GM19351 (cell line): ENCODE results near the gene SEMA3E.
"Not testable (repeated sequence)": the region's sequence is repeated elsewhere in the genome, so short reads cannot be mapped to it uniquely, and the experiment has no call there.

ENCODE experiments used
- ATAC-seq: cut with Tn5 transposase; IDR thresholded peaks from one replicate; pipeline ENCODE4 v1.9.1; 2021; ENCODE audit warnings: mild to moderate bottlenecking, moderate library complexity; ENCODE audit not compliant: unreplicated experiment

The SEMA3E gene

DNA sequence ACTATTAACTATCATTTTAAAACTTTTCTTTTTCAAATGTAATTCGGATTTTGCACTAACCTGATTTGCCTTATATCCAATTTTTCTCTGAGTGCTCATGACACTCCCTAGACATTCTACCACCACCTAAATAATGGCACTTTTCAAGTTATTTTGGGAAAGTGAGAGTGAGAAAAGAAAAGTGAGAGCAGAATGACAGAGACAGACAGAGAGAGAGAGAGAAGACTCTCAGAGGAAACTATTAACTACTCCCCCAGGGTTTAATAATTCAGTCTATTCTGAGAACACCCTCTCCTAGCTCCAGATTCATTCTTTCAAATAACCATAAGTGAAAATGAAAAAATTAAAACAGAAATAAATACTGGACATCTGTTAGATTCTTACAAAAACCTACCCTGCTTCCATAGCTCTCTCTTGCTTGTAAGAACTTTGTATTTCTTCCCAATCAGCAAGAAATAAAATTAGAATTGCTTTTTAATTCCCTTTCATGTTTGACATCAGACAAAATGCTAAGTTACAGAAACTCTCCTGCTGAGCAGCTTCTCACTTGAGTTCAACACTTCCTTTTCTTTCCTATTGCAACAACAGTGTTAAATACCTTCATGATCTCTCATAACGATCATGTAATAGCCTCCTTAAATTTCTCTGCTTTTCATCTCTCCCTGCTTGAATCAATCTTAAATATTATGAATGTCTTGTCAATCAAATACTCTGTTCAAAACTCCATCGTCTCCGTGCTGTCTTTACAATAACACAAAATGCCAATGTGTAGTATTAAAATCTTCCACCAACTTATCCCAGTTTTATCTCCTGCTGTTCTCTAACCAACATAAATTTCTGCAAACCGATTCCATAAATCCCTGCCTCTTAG is 191.7 kb downstream of the SEMA3E start:
- ATAC-seq, result no peak

DNA sequence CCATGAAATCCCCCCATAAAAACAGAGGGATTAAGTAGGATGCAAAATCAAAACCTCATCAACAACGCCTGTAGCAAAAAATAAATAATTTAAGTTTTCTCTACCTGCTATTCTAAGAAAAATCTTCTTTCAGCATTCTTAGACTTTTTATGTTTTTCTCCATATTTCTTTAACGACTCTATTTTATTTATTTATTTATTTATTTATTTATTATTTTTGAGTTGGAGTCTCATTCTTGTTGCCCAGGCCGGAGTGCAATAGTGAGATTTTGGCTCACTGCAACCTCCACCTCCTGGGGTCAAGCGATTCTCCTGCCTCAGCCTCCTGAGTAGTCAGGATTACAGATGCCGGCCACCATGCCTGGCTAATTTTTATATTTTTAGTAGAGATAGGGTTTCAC is 192.5 kb downstream of the SEMA3E start:
- no peak for ATAC-seq

DNA sequence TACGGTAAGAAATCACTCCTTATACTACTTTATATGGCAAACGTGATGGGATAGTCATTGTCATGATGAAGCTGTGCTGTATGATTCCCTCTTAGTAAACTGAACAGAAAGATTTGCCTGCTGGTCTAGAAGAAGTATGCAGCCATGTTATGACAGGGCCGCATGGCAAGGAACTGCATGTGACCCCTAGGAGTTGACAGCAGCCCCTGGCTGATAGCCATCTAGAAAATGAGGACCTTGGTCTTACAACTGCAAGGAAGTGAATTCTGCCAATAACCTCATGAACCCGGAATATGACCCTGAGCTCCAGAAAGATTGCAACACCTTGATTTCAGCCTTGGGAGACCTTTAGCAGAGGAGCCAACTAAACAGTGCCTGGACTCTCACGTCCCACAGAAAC is 193.3 kb downstream of the SEMA3E start:
- no peak for ATAC-seq

DNA sequence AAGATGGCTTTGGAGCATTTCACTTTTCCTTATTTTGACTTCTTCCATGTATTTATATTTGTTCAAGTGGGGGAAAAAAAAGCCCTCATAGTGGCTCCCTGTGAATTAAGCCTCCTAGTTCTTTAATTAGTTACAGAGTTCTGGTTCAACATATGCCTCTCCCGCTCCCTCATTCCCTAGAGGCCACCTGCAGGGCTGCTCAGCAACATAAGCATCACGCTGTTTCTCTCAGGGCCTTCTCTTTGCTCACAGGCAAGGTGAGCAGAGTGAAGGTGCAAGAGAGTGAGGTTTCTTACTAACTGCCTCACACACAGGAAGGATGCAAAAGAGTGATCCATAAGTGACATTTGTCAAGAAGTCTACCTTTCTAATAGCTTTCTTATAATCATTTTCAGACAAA is 196.7 kb downstream of the SEMA3E start:
- ATAC-seq, result no peak

DNA sequence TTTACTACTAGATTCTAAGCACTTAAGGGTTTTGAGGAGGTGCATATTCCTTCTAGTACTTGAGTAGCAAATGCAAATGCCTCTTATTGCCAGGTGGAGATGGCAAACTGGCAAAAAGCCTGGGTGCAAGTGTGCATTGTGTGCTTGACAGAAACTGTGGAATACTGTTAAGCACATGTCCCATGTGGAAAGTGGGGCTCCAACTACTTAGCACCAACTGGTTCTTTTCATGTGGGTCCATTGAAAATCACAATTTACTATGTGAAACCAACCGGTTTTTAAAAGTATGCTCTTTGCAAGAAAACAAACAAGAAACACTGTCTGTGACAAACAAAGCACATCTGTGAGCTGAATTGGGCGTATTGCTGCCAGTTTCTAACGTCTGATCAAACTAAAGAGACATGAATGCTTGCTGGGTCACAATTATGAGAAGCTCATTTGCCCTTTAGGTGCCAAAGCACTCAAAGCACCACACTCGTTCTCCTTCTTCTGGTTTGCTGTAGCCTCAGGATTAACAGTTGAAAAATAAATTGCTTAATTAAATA is 197.4 kb downstream of the SEMA3E start:
- no peak for ATAC-seq

DNA sequence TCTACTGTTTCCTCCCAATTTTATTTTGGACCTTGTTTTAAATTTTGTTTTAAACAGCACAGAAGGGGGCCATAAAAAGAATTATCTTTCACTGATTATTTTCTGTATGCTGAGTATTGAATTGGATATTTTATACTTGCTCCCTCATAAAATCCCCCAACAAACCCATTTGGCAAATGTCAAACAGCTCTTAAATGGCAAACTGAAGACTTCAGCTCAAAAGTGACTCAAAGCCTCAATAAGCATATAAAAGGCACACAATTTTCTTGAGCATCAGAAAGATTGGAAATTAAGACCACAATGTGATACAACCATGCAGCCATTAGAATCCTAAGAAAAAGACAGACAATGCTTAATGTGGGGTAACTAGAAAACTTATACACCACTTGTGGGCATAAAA is 199.2 kb downstream of the SEMA3E start:
- no peak for ATAC-seq

DNA sequence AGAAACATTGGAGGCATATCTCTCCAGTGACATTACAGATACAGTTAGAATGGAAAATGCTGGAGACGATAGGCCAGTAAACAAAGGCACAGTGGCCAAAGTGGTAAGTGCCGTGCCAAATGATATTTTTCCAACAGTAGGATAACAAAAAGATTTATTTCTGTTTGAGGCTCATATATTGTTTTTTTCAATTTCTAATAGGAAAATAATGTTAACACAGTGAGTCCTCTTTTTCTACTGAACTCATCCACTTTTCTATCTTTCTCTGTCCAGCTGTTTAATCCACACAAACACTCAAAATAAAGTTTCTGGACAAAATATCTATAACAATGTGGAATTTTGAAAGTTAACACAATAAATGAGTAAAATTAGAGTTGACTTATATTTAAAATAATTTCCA is 201.3 kb downstream of the SEMA3E start:
- no peak for ATAC-seq

DNA sequence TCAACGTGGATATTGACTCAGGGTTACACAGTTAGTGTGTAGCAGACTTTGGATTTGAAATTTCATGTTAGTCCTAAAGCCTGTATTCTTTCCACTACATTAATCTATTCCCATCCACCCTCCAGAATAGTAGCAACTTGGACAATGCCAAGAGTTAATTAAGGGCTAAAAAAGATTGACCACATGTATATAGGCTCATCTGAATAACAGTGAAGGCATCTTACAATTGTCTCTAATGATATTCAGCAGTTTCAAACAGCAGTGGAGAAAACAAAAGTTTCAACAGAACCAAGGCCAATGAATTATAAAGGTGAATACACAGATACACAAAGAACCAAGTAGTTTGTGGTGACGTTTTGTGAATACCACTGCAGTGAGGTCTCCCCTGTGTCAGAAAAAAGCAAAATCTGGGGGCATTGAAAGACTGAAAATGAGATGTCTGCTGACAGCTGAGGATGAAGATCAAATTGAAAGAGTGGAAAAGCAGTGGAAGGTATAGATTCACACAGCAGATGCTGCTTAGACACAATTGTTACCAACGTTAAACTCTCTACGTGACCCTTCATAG is 202.8 kb downstream of the SEMA3E start:
- ATAC-seq, result no peak

DNA sequence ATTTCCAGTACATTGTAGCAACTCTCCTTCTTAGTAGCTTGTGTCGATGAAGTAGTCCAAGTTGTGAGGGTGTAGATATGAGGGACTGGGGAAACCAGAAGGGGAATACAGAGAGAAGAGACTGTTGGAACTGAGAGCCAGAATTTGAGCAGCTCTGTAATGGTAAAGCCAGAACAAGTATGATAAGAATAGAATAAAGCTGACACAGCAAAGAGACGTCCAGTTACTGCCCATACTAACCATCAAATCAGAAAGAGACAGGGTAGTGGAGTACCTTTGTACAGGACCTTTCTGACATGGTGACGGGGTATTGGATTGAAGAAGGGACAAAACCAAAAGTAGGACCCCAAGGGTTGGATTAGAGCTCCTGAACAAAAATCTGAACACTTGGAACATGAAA is 206.0 kb downstream of the SEMA3E start:
- no peak for ATAC-seq

DNA sequence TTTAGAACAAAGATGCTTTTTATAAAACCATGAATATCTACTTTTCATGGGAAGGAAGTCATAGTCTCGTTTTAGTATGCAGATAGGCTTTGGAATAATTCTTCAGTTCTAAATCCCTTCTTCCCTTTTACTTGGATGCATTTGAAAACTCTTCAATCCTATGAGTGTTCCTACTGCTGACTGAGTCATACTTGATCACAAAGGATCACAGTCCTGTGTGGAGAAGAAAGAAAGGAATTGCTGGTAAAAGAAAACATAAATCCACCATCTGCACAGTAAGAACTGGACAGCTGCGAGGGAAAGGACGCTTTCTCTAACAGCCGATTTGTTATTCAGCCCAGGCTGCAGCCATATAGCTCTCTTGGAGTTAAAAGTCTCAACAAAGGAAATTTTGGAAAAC is 209.9 kb downstream of the SEMA3E start:
- ATAC-seq, result no peak

DNA sequence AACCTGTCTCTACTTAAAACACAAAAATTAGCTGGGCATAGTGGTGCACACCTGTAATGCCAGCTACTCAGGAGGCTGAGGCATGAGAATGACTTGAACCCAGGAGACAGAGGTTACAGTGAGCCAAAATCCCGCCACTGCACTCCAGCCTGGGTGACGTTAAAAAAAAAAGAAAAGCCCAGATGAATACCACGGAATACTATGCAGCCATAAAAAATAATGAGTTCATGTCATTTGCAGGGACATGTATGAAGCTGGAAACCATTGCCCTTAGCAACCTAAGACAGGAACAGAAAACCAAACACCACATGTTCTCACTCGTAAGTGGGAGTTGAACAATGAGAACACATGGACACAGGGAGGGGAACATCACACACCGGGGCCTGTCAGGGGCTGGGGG is 218.7 kb downstream of the SEMA3E start:
- not testable (repeated sequence) for ATAC-seq

DNA sequence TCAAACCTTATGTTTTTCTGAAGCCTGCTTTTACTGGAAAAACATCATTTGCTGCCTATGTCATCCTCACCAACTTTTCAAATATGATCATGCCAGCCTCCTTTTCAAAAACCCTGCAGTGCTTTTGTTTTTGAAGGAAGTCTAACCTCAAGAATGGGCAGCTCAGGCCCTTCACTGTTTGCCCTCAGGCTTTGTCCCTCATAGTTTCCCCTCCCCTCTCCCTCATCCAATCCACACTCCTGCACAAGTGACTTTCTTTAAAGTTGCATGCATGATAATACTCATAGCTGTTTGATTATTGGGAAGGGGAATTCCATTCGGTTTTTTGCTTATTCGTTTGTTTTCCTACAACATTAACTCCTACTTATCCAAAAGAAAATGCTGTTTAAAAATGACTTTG is 219.4 kb downstream of the SEMA3E start:
- ATAC-seq, result no peak

DNA sequence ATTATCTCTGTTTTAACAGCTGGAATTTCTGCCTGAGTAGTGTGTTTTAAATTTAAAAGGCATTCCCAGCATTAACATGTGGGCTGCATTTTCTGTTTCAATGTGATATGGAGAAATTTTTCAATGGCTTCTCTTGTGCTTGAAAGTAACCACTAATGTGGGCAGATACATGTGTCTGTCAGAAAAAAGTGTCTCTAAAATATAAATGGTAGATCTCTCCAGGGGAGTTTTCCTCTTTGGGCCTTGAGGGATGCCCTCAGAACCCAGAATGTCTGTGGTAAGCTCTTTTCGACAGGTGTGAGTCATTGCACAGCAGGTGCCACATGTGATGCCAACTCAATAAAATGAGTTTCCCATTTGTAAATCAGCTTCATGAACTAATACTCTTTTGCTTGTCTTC is 221.1 kb downstream of the SEMA3E start:
- ATAC-seq, result no peak

DNA sequence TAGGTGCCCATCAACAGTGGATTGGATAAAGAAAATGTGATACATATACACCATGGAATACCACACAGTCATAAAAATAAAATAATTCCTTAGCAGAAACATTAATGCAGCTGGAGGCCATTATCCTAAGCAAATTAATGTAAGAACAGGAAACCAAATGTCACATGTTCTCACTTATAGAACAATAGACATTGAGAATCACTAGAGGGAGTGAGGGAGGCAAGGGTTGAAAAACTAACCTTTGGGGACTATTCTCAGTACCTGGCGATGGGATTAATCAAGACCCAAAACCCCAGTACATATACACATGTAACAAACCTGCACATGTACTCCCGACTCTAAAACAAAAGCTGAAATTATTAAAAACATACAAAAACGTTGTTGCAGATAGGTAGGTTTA is 222.6 kb downstream of the SEMA3E start:
- ATAC-seq, result no peak

DNA sequence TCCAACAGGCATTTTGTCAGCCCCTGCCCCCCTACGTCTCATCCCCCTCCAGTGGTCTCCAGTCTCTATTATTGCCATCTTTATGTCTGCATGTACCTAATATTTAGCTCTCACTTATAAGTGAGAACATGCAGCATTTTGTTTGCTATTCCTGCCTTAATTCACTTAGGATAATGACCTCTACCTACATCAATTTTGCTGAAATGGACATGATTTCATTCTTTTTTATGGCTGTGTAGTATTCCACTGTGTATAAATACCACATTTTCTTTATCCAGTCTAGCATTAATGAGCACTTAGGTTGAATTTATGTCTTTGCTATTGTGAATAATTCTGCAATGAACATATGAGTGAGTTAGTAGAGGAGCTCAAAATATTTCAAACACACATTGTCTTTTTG is 229.9 kb downstream of the SEMA3E start:
- no peak for ATAC-seq

DNA sequence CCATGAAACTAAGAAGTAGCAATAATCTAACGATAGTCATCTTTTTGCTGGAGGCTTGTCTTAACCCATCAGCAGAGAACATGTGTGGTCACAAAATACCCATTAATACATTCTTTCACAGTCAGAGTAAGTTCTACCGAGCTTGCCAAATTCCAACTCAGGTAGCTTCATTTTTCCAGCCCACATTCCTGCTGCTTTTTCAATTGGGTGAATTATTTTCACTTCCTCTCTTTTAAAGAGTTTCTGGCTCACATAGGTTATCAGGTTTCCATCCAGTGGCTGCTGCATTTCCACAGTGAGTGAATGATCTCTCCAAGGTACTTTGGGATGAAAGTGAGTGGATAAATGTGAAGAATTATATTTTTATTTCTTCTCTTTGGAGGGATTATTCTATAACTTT is 233.1 kb downstream of the SEMA3E start:
- ATAC-seq, result no peak

DNA sequence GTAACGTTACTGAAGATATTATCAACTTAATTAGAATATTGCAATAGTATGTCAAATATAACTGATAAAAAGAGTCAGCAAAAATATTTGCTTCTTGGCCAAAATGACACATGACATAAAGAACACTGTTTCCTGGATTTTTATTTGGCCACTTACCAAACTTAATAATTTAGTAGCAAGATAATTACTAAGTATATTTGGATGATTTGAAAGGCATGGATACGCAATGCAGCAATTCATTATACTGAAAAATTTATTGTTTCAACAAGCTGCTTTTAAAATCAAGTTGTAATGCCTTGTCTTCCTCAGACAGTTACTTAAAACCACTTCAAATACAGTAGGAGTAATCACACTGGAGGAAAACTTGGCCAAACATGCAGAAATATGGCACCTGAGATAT is 234.0 kb downstream of the SEMA3E start:
- ATAC-seq, result no peak

DNA sequence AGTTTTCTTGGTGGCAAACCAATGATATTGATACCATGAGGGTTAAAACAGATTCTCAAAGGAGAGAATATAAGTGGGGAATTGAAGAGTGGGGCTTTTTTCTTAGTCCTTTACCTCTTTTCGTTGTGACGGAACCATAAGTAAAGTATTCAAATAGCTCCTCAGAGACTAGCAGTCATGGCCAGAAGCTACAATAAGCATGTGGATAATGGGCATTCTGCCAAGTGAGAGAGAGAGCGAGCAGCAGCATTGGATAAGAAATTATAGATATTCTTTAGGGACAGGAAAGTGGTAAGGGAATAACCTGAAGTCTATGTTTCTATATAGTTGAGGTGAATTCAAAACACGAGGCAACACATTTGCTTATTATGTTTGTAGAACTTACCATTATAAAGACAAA is 235.1 kb downstream of the SEMA3E start:
- ATAC-seq, result no peak

DNA sequence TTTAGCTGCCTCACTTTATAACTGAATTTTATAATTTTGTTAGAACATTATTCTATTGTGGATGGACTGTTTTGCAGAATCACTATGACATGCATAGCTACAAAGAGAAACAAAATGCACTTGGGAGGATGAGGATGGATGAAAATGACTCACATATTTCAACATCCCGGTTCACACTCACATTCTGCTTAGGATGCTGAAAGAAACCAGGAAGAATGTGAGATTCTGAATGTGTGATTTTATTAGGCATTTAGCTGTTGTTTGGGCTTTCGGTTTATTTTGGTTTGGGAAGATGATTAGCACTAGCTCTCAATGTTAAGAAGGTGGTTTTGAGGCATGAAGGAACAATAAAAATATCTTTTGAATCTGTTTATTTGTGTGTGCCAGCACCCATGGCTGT is 235.5 kb downstream of the SEMA3E start:
- no peak for ATAC-seq

DNA sequence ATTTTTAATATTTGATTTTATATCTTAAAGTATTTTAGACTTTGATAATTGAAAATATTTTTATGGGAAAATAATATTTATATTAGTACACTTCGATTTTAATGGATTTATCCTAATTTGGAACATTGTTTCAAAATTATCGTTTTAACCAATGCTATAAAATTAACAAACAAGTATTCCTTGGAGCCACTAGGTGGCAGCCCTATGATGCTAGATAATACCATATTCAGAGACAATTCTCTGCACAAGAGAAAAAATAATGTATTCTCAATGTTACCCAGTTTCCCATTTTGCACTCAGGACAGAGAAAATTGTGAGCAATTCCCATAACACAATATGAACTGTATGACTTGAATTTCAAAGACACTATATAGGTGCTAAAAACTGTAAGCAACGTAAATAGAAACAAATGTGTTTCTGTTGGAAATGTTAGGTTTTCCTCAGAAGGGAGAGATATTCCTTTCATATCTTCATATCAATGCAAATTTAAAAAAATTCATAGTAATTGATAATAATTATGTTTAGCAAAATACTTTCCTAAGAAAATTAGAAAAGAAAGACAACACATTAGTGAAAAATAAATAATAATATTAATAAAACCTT is 237.8 kb downstream of the SEMA3E start:
- peak; percentile 77 for ATAC-seq

DNA sequence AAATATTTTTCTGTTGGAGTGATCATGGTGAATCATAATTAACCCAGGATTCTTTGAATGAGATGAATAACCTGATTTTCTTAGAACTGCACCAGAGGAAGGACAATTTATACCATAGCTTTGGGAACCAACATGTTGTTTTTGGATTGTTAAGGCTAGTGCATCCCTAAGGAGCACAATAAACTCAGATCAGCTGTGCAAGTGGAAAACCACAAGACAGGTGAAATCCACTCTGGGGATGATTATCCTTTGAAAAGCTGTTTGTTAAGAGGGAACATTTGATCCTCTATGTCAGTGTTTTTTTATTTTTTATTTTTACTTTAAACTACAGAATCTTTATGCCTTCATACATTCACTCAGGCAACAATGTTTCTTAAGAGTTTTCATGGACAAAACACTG is 254.2 kb downstream of the SEMA3E start:
- no peak for ATAC-seq

DNA sequence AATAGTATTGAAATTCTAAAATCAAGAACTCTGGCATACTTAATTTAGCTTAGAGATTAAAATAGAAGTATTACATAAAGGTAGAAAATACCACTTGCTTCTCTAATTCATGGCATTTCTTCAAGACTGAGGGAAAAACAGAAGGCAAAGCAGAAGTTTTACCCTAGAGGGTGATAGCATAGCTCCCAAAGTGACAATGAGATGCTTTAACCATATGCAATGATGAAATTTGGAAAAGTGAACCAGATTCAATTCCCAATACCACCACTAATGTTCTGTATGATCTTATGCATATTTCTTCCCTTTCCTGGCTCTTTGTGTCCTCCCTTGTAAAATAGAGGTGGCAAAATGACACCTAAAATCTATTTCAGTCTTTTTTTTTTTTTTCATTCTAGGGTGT is 260.5 kb downstream of the SEMA3E start:
- ATAC-seq, result no peak
